Erythroblast (primary cell): Measurements from ENCODE around the gene GABRP.

Experiments
- GATA1 ChIP-seq: IDR thresholded peaks from 2 replicates; pipeline ENCODE4 v1.6.1; 2011; ENCODE audit warnings: low read depth, mild to moderate bottlenecking, control low read depth, low read length, moderate library complexity
- POLR2A ChIP-seq: IDR thresholded peaks from 2 replicates; pipeline ENCODE4 v1.6.1; 2011; ENCODE audit warnings: mild to moderate bottlenecking, low read length

DNA sequence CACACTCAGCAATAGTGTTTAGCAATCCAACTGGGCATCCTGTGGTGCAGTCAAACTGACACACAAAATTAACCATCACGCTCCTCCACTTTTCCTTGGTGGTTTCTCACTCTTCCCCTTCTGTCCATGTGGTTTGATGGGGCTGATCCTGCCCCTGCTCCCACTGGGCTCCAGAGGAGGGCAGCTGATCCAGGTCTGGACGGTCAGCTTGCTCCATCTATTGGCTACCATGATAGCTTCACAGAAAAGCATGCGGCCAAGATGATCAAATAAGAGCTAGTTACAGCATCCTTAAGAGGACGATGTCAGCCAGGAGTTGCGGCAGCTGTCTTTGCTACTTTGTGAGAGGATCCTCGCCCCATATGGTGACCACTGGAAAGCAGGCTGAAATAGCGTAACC, 48.7 kb downstream of the GABRP start:
- no peak for TF ChIP-seq POLR2A
- no peak for TF ChIP-seq GATA1
